CMK (cell line): Measurements from ENCODE around the gene IFNB1.

Experiments used
- DNase-seq: peaks from one replicate; pipeline ENCODE4 v3.0.0-alpha.2; 2010; ENCODE audit warnings: low read depth

IFNB1 gene

DNA sequence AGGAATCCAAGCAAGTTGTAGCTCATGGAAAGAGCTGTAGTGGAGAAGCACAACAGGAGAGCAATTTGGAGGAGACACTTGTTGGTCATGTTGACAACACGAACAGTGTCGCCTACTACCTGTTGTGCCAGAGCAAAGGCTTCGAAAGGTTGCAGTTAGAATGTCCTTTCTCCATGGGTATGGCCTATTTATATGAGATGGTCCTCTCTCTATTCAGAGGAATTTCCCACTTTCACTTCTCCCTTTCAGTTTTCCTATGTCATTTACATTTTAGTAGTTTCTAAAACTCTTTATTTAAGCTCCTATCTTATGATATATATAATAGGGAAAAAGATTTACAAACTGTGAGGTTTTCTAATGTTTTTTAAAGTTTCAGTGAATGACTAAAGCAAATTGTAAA is at the start of gene IFNB1:
IFNB1 (minus strand) TSS at position 162 of the 400 bp plus-strand sequence; CDS start at position 89, 73 bp downstream.
- no peak for DNase-seq

DNA sequence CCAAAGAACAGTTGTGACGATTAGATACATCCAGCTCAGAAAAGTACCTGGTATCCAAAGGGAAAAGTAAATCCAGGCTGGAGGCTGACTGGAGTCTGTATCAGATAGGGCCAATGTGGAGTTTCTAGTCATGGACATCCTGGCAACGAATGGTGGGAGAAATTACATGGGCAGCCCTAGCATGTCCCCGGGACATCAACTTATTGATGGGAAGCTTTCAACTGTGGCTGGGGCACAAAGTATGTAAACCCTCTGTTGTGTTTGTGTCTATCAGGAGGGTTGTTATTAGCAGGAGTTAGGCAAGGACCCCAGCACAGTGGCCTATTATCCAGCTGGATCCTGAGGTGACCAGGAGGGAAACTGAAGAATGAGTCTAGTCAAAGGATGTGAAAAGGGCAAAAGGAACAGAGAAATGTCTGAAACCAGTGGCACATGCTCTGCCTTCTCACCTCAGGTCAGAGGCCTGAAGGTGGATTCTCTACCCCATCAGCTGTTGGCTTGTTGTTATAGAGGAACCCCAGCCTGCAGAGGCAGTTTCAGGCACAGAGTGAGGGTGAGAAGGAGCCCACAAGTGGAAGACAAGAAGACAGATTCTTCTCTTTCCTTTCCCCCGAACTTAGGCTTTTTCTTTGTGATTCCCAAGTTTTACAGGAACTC is 44.0 kb upstream of the IFNB1 start:
- no peak for DNase-seq

DNA sequence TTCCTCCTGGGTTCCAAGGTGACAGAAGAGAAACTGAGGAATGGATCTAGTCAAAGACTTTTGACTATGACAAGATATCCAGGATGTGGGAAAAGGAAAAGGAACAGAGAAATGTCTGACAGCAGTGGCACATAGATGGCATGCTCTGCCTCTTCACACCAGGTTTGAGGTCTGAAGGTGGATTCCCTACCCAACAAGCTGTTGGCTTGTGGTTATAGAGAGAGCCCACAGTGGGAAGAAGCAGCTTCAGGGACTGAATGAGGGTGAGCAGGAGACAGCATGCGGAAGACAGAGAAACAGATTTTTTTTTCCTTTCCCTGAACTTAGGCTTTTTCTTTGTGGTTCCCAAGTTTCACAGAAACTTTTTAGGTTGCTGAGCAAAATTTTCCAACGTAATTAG is 43.3 kb upstream of the IFNB1 start:
- DNase-seq = no peak

DNA sequence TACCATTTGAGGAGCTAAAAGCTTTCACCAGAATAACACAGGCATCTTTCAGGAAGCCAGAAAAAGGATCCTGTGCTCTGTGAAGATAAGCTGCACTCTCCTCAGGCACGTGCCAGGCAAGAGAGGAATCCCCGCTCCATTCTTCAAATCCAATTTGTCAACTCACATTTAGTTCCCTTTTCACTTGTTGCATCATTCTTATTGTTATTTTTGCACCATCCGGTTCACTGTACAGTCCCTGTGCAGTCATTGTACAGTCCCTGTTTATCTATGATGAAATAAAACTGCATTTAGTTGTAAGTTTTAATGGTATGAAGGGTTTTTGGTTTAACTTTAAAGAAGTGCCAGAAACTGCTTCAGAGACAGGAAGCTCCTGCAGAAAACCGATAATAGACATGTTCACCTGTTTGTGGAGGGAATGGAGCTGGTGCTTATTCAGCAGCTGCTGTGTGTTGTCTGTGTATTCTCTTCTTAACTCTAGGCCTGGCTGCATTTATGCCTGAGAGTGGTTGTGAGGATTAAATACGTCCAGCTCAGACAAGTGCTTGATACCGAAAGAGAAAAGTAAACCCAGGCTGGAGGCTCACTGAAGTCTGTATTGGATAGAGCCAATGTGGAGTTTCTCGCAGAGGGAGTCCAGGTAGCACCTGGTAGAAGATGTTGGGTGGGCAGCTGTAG is 41.5 kb upstream of the IFNB1 start:
- no peak for DNase-seq

DNA sequence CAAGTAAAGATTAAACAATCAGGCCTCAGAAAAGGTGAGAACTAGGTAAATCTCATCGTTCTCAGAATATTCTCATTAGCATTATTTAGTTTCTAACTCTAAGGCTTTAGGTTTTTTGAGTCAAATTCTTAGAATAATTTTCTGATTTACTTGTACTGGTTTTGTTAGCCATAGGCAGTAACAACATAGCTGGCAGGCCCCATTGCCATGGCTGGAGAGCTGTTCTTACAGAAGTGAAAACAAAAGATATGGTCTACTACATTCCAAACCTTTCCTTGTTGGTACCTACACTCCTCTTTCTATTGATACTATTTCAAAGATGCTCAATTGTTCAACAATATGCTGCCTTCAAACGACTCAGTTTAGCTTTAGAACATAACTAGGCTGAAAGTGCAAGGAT is 36.6 kb upstream of the IFNB1 start:
- DNase-seq = no peak

DNA sequence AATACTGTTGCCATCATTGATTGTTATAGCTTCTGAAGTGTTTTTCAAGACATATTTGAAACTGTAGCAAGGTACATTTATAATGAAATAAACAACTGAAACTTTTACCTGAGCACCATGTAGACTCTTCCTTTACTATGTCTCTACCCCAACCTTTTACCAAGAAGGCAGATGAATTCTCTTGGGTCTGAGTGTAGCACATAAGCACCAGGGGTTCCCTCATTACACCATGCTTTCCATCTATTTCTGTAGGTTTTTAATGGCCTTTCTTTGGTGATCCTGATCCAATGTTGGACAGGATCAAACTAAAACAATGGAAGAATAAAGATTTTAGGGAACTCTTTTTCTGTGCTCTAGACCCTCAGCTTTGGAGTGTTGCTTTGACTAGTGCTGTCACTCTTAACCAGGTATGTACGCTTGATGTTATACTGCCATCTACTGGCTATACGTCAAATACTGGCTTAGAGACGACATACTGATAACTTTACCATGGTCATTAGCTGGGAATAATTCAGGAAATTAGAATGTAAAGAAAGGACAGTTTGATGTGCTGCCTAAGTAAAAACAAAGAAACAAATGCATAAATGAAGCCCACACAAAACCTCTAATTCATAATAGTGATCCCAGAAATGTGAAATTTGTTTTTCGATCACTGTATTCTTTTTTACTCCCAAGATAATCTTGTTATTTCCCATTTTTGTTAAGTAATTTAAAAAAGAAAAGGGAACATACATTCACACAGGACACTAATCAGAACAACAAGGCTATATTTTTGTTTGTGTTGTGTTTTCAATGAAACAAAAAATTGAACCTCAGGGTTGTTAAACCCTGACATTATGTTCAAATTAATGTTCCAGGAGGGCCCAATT is 33.2 kb upstream of the IFNB1 start:
- no peak for DNase-seq

DNA sequence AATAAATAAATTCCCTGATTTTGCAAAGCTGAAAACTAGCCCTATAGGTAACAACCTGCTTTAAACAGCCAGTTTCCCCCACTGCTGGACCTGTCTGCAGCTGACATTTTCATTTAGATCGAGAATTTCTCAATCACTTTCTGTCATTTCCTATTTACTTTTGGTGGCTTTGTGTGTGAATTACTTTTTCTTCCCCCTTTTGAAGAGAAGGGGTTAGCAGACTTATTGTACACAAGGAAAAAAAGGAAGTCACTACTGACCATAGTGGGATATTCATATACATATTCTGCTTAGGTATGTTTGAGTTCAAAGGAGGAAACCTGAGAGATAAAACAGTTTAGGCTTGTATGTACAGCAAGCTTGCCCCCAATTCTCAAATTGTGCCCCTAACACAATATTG is 27.0 kb upstream of the IFNB1 start:
- no peak for DNase-seq

DNA sequence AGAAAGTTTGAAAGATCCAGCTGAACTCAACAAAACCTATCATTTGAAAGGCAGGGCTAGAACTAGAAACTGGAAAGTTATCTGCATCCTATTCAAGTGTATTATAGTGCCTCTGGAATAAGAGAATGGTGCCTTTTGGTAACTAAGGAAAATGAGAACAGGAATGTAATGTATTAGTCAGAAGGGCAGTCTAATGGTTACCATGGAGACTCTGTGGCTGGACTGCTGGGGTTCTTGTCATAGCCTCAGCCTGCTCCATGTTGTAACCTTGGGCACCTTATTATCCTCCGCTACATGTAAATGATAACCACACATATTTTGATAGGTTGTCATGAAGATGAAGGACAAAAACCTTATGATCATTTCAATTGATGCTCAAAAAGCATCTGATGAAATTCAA is 24.6 kb upstream of the IFNB1 start:
- DNase-seq = no peak

DNA sequence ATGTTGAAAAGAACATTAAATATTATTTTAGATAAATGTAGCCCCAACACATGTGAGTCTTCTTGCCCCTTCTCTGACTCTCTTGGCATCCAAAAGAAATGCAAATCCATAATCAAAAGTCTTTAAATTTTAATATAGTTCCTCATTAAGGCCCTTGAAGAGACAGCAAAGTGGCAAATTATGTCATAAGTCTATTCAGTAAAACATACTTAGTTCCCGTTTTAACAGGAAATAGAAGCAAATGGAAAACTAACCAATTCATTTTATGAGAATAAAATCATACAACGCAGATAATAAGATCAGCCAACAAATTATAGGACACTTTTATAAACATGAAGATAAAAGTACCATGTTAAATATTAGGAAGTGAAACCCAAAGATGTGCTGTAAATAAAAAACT is 20.1 kb upstream of the IFNB1 start:
- no peak for DNase-seq

DNA sequence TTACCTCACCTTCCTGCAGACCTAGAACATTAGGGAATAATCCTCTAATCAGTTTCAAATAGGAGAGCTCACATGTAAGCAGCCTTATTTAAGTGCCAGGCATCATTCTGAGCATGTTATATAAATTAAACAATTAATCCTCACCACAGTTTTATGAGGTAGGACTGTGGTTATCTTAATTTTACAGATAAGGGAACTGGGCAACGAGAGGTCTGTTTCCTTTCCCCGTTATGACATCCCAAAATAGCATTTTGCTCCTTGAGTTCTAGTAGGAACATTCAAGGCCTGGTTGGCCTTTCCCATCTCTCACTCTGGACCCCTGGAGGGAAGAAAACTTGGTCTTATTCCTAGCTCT is 19.1 kb upstream of the IFNB1 start:
- DNase-seq = no peak

DNA sequence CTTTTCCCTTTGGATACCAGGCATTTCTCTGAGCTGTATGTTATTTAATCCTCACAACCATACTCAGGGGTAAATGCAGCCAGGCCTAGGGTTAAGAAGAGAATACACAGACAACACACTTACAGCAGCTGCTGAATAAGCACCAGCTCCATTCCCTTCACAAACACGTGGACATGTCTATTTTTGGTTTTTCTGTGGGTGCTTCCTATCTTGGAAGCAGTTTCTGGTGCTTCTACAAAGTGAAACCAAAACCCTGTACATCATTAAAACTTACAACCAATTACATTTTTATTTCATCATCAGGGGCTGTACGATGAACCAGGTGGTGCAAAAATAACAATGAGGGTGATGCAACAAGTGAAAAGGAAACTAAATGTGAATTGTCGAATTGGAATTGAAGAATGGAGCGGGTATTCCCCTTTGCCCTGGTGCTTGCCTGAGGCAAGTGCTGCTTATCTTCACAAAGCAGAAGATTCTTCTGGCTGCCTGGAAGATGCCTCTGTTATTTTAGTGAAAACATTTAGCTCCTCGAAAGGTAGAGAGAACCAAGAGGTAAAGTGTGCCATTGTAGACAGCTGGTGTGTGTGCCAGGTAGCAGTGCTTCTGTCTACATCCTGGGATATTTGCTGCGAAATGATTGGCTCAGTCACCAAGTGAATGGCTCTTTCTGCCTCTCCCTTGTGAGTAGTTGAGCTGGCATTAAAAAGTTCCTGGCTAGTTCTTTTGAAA is 18.6 kb upstream of the IFNB1 start:
- DNase-seq = no peak

DNA sequence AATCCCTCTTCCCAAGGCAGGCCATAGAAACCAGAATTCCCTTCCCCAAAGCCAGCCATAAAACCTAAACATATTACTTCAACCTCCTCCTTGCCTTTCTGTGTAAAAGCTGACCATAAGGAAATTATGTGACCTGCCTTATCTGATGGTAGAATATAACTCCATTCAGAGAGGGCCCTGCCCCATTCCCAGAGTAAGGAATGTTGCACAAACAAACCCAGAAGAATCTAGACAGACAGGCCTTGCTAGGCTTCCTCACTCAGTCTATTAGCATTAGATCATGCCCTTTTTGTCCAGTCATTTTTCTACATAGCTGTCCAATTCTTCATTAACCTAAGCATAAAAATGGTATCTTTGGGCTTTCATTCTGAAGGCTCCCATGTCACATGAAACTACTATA is 17.8 kb upstream of the IFNB1 start:
- DNase-seq = no peak

DNA sequence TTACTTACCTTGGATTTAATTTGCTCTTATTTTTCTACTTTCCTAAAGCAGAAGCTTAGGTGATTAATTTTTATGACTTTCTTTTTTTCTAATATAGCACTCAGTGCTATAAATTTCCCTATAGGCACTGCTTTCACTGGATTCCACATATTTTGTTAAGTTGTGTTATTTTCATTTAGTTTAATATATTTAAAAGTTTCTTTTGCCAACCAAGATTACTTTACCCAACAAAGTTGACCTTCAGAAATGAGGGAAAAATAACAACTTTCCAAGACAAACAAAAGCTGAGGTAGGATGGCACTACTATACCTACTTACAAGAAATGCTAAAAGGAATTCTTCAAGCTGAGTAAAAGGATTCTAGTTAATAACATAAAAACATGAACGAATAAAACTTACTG is 8.8 kb upstream of the IFNB1 start:
- no peak for DNase-seq

DNA sequence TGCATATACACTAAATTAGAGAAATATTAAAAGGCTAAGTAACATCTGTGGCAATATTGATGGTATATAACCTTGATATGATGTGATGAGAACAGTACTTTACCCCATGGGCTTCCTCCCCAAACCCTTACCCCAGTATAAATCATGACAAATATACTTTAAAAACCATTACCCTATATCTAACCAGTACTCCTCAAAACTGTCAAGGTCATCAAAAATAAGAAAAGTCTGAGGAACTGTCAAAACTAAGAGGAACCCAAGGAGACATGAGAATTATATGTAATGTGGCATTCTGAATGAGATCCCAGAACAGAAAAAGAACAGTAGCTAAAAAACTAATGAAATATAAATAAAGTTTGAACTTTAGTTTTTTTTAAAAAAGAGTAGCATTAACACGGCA is 7.3 kb upstream of the IFNB1 start:
- no peak for DNase-seq

DNA sequence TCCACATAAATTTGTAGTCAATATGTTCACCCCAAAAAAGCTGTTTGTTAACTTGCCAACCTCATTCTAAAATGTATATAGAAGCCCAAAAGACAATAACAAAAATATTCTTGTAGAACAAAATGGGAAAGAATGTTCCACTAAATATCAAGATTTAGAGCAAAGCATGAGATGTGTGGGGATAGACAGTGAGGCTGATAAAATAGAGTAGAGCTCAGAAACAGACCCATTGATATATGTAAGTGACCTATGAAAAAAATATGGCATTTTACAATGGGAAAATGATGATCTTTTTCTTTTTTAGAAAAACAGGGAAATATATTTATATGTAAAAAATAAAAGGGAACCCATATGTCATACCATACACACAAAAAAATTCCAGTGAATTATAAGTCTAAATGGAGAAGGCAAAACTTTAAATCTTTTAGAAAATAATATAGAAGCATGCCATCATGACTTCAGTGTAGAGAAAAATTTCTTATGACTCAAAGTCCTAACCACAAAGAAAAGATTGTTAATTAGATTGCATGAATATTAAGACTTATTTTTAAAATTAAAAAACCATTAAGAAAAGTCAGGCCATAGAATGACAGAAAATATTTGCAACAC is 6.6 kb upstream of the IFNB1 start:
- no peak for DNase-seq

DNA sequence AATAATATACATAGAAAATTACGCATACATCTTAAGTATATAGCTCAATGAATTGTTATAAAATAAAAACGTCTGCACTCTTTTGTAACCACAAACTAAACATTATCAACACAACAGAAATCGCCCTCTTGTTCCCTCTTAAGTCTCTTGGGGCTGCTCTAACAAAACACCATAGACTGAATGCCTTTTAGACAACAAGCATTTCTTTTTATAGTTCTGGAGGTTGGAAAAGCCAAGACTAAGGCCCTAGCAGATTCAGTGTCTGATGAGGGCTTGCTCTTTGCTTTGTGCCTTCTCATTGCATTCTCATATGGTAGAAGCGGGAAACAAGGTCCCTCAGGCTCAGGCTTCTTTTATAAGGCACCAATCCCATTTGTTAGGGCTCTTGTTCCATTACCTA is 4.9 kb upstream of the IFNB1 start:
- no peak for DNase-seq

DNA sequence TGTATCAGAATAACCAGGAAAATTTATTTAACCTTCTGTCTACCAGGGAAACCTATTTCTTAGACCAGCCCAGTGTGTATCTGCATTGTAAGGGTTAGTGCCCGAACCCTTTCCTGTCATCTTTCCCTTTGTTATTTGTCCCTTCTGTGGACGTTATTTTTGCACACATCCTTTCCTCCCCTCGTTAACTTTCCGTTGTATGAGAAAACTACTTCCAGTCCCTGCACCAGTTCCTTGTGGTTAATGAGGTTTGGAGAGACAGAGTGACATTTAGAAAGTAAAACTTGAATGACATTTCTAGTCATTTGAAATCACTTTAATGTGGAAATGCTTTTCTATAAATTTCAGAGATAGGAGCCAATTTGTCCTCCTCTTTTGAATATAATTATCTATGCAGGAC is 4.3 kb upstream of the IFNB1 start:
- no peak for DNase-seq

DNA sequence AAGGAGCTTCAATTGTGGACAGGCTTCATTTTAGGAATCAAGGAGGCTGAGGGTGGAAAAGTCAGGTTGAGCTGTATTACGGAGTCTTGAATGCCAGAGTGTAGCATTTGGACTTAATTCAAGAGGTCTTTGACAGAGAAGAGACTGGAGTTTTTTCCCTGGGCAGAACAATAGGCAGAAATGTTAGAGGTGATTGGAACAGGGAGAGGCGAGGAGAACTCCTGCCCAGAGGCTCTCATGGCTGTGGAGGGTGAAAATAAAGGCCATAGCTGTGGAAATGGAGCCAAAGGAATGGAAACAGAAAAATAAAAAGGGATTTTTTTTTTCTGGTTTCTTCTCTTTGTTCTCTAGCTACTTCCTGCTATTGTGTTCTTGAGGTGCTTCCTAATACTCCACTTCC is 3.7 kb upstream of the IFNB1 start:
- DNase-seq = no peak

DNA sequence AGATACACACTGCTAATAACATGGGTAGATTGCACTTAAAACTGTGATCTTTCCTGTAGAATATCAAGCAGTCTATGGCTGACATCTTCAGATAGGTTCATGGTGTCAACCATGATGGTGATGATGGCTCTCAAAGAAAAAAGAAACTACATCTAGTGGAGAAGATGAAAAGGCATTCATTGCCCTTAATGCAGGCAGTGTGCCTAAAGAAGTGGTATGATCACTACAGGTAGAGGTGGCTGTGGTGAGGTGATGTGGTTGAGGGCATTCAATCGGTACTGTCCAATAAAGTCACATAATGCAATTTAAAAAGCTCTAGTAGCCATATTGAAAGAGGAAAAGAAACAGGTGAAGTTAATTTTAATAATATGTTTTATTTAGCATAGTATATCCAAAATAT is 3.1 kb upstream of the IFNB1 start:
- DNase-seq = no peak

DNA sequence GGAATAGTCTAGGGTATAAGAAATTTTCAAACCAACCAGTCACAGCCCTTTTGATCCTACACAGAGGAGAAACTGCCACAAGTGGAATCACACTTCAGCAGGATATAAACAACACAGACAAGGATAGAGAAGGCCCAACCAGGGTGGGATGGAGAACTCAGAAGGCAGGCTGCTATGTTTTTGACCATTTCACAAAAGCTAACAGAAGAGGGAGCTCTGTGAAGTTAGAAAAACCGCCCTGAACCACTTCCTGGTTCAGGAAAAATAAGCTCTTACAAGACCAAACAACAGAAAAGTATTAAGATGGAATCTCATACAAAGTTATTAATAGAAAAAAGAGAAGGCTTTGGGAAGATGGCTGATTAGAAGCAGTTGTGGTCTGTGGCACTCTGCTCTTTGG is 960 bp upstream of the IFNB1 start:
- DNase-seq = no peak

DNA sequence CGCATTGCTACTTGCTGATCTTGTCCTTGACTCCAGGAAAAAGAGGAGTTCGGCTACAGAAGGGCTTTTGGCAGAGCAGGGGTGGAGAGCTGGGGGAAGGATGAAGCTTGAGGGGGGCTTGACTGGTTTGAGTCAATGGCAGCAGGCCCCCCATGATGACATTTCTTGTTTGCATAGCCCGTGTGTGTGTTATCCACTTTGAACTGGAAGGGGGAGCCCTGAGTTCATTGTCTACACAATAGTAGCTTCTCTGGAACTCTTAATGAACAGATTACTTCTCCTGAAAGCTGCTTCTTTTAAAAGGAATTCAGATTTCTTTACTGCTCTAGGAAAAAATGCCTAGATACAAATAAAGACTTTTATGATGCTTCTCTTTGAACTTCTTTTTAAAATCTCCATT is 2.3 kb downstream of the IFNB1 start:
- DNase-seq = no peak

DNA sequence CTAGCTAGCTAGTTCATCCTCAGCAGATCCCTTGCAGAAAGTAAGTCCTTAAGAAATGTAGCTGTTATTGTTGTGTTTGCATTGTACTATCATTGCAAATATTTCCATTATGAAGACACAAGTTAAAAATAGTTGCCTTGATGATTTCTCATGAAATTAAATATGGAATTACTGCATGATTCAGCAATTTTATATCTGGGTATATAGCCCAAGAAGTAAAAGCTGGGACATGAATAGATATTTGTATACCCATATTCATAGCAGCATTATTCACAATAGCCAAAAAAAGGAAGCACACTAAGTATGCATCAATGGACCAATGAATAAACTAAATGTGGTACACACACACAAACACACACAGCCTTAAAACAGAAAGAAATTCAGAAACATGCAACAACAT is 6.8 kb downstream of the IFNB1 start:
- DNase-seq = no peak
